NCI-H2227 (cell line): Measurements from ENCODE around the gene ANKRD23.
"Not testable (repeated sequence)": the region's sequence is repeated elsewhere in the genome, so short reads cannot be mapped to it uniquely, and the experiment has no call there.

ENCODE experiments used
- DNase-seq: peaks from one replicate; lab custom pipeline; 2025; ENCODE audit not compliant: unreplicated experiment; lab: John Stamatoyannopoulos, UW

ANKRD23 gene

DNA sequence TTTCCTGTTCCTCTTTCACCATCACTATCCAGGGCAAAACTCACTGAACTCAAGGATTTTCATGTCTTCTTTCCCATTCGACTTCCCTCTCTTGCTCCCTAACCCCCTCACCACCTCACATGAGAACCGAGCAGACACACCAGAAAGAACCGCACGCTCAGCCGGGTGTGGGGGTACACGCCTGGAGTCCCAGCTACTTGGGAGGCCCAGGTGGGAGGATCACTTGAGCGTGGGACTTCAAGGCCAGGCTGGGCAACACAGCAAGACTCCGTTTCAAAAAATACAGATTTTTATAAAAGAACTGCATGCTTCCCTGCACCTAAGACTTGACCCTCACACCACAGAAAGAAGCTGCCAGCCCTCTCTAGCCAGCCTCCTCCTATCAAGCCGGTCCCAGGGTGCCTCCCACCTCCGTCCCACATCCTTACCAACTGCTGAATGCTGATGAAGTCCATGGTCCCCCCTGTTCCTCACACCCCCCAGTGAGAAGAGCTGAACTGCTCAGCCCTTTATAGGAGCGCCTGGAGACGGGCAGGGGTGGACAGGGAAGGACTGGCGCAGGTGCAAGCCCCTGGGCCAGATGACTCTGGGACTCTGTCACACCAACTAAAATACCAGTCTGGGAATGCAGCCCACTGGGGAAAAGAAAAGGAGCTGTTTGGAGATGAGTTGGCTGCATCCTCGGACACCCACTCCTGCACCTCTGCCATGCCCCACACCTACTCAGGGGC, at the start of gene ANKRD23:
TSS of gene ANKRD23 (minus strand) at position 484 of the 731 bp plus-strand sequence. CDS start at position 455, 29 bp downstream.
- no peak for DNase-seq

DNA sequence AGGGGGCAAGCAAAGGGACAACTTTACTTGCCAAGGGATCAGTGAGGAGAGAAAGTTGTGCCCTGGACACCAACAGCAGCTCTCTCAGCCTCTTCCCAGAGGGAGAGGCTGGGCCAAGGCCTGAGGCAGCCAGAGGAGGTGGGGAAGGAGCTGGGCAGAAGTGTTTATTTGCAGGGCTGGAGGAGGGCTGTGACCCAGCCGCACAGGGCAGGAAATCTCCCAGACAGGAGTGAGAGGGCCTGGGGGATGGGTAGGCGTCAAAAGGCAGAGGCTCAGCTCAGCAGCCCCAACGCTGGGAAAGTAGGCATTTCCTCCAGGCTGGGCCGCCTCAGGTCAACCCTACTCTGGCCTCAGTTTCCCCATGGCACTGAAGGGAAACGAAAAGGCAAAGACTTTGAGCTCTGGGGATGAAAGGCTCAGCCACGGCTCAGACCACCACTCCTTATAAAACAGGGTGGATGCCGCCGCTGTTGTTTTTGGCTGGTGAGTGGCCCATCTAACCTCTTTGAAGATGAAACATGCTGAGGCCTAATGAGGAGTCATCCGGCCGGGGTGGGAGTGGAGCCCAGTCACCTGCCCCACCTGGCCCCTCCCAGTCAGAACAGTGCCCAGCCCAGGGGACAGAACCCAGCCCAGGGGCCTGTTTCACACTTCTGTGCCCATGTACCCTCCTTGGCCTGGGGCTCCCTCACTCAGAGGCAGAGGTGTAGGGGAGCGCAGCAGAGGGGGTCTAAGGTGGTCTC, 47.9 kb upstream of the ANKRD23 start:
- no peak for DNase-seq

DNA sequence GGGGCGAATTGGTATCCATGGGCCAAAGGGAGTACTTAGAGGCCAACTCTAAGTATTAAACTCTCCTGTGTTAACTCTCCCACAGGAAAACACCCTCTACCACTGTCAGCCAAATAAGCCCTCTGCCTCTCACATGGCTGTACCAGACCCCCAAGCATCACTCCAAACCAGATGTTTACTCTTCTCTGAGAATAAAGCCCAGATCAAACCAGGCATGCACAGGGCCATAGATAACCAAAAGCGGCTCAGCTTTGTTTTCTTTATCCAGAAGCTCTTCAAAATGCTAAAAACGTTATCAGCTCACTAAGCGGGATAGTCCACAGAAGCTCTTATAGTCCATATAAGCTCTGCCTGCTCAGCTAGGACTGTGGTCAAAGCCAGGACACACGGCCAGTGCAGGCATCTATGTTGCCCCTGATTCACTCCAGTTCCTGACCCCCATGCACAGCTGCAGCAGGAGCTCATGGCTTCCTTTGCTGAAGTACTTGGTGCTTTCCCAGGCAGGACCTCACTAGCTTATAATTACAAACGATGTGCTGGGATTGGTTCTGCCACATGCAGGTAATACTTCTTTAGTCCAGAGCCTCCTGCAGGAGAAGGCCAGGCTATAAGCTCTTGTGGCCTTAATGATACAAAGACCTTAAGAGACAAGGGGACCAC, 47.0 kb upstream of the ANKRD23 start:
- no peak for DNase-seq

DNA sequence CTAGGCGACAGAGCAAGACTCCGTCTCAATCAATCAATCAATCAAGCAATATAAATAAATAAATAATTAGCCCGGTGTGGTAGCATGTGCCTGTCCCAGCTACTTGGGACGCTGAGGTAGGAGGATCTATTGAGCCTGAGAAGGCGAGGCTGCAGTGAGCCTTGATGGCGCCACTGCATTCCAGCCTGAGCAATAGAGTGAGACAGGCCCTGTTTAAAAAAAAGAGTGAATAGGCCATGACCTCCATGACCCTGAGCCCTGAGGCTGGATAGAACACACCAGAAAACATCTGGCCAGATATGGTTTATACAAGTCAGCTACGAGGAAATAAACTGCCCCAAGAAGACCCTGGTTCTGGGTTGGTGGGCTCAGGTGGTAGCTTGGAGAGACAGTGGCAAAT, 46.4 kb upstream of the ANKRD23 start:
- DNase-seq: no peak

DNA sequence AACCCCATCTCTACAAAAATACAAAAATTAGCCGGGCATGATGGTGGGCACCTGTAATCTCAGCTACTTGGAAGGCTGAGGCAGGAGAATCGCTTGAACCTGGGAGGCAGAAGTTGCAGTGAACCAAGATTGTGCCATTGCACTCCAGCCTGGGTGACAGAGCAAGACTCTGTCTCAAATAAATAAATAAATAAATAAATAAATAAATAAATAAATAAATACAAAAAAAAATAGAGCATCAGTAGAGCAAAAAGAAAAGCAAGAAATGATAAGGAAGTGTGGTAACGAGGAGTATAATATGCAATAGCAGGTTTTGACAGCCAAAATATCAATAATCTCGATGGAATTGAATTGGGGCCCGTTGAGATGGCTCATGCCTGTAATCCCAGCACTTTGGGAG, 45.7 kb upstream of the ANKRD23 start:
- DNase-seq: not testable (repeated sequence)

DNA sequence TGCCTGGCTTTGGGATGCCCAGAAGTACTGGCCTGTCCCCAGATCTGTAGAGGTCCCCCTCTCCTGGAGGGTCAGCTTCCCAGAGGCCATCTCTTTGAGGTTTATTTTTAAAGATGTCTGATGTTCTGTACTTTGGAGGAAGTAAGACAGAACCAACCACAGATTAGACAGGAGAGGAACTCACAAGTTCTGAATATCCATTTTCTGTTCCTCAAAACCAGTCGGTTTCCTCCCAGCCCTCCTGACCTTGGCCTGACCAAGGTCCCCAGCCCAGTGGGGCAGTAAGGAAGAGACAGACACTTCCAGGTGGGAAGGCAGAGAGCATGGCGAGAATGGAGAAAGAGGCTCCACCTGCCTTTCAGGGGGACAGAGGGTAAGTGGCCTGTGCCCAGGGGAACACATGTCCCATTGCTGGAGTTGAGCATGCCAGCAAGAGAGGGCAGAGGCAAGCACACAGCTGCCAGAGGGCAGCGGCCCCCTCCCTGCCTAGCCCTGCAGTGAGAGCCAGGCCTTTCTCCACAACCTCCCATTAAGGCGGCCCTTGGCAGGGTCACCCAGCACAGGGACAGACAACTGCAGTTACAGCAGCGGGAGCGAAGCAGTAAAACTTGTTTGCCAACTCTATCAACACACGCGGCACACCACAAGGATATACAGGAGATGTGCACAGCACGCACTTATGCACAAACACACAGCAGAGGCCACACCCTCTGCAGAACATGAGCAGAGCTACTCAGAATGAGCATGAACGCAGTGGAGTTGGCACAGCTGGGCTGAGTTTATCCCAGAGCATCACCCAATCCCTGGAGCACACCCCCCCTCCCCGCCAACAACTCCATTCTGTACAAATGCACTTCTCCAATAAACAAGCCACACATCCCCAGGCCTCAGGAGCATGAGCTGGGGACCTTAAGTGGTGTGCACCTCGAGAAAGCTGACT, 44.5 kb upstream of the ANKRD23 start:
- no peak for DNase-seq

DNA sequence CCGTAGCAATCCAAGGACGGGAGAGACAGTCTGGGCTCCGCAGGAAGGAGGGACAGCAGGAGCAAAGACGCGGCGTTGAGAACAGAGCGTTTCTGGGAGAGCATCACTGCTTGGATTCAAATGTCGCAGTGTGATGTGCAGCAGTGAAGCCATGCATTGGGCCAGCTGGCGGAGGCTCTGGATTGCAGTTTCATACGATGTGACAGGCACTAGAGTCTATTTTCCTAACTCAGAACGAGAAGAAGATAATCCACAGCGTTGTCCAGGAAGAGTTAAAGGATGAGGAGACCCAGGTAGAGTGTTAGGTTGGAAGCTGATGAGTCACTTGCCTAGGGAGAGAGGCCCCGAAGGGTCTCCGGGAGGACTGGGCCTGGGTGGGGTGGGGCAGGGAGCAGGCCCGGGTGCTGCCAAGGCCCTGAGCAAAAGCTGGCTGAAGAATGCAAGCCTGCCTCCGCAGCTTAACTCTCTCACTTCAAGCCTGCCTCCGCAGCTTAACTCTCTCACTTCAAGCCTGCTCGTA, 43.7 kb upstream of the ANKRD23 start:
- no peak for DNase-seq

DNA sequence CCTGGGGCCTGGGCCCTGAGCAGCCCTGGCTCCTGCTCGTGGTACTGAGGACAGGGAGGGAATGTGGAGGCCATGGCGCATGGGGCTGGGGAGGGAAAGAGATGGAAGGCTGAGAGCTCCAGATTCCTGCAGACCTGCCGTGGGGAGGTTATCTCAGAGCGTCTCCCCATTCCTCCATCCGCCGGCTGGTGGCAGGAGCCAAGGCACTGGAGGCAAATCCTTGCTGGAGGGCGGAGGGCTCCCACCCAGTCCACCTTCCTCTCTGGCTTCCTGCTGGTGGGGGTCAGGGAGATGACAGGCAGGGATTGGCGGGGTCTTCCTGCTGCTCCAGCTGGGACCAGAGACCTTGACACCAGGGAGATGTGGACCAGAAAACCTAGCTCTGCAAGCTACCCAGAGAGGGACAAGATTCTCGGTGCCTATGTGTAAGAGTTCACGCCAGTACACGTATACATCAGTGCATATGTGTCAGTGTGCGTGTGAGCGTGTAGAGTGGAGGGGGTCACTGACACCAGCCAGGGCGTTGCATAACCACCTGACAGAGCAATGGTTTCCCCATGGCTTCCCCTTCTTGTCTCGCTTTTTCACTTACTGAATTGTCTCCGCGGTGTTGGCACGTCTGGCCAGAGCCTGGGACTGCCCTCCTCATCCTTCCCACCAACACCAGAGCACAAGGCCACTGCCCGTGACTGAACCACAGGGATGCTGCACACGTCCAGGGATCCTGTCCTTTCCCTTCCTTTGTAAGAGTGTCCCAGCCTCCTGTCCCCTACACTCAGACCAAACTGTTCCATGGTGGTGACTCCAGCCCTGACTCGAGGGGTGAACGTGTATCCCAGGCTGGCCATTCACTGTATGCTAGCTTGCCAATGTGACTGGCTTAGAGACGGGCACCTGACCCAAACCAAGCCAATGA, 41.9 kb upstream of the ANKRD23 start:
- no peak for DNase-seq

DNA sequence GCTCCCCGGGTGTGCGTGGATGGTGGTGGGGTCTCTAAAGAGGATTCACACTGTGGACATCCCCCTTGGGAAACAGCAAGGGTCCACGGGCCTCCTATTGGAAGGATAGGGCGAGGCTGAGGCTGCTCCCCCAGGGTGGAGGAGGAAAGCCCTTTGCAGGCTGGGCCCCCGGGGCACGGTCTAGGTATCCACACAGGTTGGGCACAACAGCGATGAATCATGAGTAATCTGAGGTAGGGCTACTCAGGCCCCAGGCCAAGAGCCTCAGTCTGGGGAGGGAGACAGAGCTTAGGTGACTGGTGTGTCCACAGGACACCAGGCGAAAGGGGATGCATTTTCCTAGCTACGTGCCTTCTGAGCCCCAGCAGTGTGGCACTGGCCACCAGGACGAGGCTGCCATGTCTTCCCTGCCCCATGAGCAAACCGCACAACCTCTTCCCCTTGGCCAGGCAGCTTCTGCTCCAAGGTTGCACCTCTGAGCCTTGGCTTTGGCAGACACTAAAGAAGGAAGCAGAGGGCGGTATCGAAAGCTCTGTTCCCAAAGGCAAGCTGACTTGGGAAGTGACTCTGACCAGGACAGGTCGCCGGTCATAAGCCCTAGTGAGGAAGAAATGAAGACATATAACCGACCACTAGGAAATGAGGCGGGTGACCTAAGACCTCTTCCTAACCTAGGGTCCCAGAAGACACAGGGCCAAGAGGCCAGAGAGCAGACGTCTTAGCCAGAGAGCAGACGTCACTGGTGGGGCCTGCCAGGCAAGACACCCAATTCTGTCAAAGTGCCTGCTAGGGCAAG, 40.7 kb upstream of the ANKRD23 start:
- no peak for DNase-seq

DNA sequence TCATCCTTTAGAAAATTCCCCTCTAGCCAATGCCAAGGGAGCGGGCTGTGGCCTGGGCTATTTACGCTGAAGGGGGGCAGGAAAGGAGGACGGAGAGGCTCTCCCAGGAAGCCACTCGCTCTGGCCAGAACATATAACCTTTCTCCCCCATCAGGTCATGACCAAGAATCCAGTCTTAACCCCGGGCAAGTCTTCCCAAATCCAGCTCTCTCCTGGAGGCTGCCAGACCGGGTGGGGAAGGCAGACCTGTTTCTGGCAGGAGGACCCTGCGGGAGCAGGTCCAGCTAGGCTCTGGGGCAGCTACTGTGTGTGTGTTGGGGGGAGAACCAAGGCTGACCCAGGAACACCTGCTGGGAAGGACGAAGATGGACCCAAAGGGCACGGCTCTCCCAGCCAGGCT, 39.5 kb upstream of the ANKRD23 start:
- no peak for DNase-seq

DNA sequence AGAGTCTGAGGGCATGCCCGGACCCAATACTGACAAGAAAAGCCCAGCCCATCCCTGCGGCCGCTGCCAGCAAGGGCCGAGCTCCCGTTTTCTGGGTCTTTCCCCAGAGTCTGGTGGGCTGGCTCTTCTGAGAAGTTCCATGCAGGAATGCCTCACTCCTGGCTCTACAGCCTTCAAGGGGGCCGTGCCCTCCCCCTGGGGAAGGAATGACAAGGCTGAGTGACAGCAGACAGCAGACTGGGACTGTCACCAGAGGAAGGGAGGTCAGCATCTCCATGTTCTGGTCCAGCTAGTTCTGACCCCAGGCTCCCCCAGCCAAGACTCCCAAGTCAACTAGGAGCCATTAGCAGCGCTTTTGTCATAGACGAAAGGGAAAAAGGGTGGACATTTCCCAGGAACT, 39.1 kb upstream of the ANKRD23 start:
- DNase-seq: no peak

DNA sequence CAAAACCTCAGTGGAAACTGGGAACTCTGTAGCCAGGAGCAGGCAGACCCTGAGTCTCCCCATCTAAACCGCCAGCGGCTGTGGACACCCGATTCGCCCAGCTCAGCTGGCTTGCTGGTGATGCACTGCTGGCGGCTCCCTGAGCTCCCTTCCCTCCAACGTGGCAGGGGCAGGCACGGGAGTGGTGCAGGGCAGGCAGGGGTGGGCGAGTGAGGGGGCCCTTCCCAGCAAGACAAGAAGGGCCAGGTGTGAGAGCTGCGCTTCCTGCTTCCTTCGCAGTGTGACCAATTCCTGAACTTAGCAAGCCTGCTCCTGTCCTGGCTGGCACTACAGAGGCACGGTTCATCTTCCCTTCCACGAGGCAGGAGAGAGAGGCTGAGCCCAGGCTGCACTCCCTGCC, 38.4 kb upstream of the ANKRD23 start:
- no peak for DNase-seq

DNA sequence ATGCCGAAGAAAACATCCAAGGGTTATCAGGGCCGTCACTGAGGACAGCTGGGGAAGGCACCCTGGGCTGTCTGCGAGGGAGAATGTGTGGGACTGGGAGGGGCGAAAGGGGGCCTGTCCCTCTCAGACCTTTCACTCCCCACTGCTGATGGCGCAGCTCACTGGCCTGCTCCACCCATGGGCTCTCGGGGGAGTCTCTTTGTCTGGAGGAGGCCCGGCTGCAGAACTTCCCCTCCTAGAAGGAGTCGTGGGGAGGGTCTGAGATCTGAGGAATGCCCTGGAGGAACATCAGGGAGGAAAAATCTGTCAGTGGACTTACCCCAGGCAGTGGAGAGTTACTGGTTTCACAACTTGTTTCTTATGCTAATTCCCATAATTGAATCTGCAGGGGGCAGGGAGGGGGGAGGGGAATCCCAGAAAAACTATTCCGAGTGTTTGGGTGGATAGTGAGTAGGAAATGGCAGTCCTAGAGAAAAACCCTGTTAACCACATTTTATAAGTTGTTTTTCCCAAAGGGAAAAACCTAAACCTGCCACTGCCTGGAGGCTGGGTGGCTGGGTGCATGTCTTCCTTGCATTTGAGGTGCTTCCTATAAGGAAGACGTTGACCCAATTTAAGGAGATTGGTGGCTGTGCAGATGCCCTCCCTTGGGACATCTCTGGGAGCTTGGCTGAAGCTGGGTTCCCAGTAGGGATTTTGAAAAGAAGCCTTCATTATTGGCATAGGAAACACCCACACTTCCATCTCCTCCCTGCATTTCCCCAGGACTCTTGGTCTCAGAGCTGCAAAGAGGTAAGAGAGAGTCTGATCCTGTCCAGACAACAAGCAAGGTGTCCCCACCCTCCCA, 37.8 kb upstream of the ANKRD23 start:
- DNase-seq: no peak

DNA sequence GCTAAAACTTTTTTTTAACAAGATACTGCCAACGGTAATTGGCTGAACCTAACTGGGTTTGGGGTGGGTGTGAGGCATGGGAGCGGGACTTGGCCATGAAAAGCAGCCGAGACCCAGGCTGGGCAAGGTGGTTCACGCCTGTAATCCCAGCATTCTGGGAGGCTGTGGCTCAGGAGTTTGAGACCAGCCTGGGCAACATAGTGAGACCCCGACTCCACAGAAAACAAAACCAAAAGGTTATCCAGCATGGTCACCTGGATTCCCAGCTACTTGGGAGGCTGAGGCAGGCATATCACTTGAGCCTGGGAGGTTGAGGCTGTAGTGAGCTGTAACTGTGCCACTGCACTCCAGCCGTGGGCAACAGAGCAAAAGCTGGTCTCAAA, 37.1 kb upstream of the ANKRD23 start:
- DNase-seq: no peak

DNA sequence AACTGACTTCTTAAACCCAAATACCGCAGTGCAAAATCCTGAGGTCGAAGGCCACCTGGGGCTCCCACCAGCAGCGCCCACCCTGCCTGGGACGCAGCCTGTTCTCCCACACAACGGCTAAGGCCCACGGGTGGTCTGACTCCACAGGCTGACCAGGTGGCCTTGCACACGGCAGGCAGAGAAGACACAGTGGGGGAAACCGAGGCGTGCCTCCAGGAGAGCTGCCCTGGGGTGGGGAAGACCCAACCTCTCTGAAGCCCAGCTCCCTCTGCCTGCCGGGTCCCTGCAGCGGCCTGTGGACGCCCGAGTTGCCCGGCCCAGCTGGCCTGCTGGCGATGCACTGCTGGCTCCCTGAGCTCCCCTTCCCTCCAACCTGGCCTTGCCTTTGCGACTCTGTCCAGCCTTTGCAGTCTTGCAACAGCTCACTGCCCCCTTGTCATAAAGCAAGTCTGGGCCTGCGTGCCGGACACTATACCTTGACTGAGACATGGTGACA, 35.8 kb upstream of the ANKRD23 start:
- DNase-seq: no peak

DNA sequence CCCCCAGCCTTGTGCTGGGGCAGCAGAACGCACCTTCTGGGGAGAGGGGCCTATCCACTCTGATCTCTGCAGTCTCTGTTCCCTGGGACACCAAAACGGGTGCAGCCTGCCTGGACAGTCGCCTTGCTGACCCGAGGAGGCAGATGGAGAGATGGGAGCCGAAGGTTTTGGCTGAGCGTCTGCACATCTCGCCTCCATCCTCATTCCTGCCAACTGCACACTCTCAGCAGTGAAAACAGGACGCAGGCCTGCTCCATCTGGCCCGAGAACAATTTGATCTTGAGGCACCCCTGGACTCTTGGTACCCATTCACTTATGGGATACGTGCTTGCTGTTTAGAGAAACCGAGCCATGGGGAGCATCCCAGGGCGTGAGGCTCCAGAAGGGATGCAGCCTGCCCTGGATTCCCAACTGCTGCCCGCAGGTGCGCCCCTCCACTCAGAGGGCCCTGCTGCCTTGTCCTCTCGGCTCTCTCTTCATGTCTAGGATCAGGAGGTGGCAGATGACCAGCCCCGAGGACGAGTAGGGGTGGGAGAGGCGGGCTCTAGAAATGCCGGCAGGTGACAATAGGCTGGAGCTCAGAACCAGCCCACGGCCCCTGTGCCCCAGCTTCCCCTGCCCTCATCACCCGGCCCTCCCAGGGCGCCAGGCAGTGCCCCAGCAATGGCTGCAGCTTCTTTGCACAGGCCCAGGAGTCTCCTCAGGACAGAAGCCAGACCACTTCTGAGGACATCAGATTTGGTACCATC, 35.1 kb upstream of the ANKRD23 start:
- no peak for DNase-seq

DNA sequence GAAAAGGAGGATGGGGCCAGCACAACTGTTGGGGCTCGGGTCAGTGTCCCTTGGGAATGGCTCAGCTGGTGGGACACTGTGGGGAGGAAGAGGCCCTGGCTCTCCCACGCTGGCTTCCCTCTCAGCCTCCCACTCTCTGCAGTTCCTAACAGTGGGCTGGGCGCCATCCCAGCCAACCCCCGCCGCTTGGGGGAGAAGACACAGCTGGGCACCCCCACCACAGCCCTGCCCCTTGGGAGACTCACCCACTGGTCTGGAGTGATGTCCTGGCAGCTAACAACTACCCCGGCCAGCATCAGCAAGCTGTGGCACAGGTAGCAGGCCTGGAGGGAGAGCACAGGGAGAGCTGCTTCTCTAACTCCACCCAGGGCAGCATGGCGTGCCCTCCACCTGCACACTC, 34.4 kb upstream of the ANKRD23 start:
- no peak for DNase-seq
